GM12865 (cell line): ENCODE measurements around the gene SLC9A4.

ENCODE experiments used
- DNase-seq: peaks from one replicate; pipeline ENCODE4 v3.0.0; 2010; ENCODE audit warnings: low read depth
- H3K4me3 ChIP-seq: 2 replicates; pipeline ENCODE4 v1.5.1; 2011; ENCODE audit warnings: mild to moderate bottlenecking, low read depth, low read length, control low read depth
- CTCF ChIP-seq: IDR thresholded peaks from 2 replicates; pipeline ENCODE4 v1.5.1; 2011; ENCODE audit warnings: low read length, control low read depth, low read depth, inconsistent platforms; ENCODE audit not compliant: insufficient read depth; ENCODE audit errors: missing control alignments

SLC9A4 gene

GRCh38 chr2:102473020-102473419, at the start of gene SLC9A4:
Gene SLC9A4 (plus strand): TSS chr2:102473226. CDS start chr2:102473760, 534 bp downstream.
- DNase-seq = peak; percentile 53
- TF ChIP-seq CTCF = peak; percentile 77
- no peak within 1 kb of the TSS for H3K4me3 ChIP-seq

DNA sequence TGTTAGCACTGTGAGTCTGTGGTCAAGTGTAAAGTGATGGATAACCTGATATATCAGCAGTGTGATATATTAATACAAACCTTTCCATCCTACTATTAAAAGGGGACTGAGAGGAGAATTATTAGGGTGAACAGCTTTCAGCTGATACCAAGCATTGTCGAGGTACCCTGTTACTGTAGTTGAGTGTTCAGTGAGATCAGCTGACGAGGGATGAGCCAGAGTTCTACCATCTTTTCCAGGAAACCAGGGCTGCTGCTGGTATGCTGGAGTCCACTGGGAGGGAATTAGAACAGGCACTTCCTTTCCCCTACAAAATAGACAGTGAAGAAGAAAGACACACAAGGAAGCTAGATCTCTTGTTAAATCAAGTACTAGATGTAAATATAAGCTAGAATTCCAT, 49.7 kb upstream of the SLC9A4 start:
- TF ChIP-seq CTCF = no peak
- DNase-seq = no peak
- no peak overlapping the region for H3K4me3 ChIP-seq

- H3K4me3 ChIP-seq = no peak overlapping the region
- TF ChIP-seq CTCF = no peak
- peak; percentile 52 for DNase-seq
These were observed 48.3 kb upstream of the SLC9A4 start for GRCh38 chr2:102424754-102425153.

DNA sequence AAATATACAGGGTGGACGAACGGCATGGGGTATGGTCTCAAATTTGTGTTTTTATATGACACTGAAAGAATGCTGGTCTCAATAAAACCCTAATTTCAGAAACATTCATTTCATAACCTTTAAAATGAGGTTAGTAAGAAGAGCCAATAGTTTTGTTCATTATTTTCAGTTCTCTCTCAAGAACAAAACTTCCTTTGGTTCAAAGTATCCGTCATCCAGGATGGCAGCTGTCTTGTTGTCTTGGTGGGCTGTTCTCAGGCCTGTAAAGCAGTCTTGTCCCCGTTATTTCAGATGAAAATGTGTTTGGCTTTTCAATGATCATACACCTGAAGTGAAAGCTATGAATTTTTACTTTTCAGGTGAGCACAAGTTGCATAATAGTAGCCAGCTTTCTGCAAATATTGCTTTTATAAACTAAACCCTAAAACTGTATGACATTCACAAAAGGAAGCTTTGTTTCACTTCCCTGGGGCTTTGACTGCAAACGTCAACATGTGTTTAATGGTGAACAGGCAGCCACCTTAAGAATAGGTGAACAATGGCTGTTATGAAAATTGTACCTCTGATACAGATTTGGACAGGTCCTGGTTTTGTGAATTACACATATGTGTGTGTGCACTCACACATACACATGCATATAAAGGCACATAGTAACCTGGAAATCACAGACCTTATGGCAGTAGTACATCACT, 47.4 kb upstream of the SLC9A4 start:
- no peak for DNase-seq
- TF ChIP-seq CTCF = no peak
- H3K4me3 ChIP-seq = no peak overlapping the region

GRCh38 chr2:102427249-102427648, 45.8 kb upstream of the SLC9A4 start:
- DNase-seq = no peak
- no peak for TF ChIP-seq CTCF
- no peak overlapping the region for H3K4me3 ChIP-seq

- no peak overlapping the region for H3K4me3 ChIP-seq
- TF ChIP-seq CTCF = no peak
- no peak for DNase-seq
These were observed 44.5 kb upstream of the SLC9A4 start for GRCh38 chr2:102428573-102428972.

GRCh38 chr2:102432386-102432785, 40.6 kb upstream of the SLC9A4 start:
- TF ChIP-seq CTCF = no peak
- DNase-seq = no peak
- no peak overlapping the region for H3K4me3 ChIP-seq
